Thyroid gland (tissue), 4 donors: ENCODE data around the gene PDHA1.

Source experiments
- POLR2A ChIP-seq, 2 donors: fragments of 450-650 bp; IDR thresholded peaks; one replicate each; pipeline ENCODE4 v1.6.1; 2017; ENCODE audit warnings: antibody characterized with exemption in 2 of 2, mild to moderate bottlenecking in 2 of 2, moderate library complexity in 1 of 2
- TF ChIP-seq, protein P1 (sequence below), 6 experiments: fragments of 200-600 bp in 3 of 6; fragments of 450-650 bp in 3 of 6; sonication (generic) in 3 of 6; IDR thresholded peaks; one replicate each; pipeline ENCODE4 v1.5.1; 2016 to 2019; ENCODE audit warnings: antibody characterized with exemption in 6 of 6, mild to moderate bottlenecking in 2 of 6, inconsistent platforms in 1 of 6, moderate library complexity in 1 of 6

DNA sequence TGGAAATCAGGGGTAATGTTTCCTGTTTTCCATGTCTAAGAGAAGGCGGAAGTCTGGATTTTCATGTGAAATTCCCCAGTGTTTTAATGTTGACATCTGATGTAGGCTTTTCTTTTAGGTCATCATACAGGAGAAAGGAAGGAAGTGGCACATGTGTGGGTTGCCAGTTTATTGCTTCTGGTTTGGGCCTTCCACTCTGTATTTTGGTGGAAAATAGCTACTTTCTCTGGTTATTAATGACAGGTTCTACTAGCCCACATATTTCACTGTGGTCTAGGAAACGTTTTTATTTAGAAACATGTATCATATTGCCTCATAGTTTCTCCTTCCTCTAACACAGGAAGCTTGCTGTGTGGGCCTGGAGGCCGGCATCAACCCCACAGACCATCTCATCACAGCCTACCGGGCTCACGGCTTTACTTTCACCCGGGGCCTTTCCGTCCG is 7.2 kb downstream of the PDHA1 start:
- TF ChIP-seq, protein P1, sequence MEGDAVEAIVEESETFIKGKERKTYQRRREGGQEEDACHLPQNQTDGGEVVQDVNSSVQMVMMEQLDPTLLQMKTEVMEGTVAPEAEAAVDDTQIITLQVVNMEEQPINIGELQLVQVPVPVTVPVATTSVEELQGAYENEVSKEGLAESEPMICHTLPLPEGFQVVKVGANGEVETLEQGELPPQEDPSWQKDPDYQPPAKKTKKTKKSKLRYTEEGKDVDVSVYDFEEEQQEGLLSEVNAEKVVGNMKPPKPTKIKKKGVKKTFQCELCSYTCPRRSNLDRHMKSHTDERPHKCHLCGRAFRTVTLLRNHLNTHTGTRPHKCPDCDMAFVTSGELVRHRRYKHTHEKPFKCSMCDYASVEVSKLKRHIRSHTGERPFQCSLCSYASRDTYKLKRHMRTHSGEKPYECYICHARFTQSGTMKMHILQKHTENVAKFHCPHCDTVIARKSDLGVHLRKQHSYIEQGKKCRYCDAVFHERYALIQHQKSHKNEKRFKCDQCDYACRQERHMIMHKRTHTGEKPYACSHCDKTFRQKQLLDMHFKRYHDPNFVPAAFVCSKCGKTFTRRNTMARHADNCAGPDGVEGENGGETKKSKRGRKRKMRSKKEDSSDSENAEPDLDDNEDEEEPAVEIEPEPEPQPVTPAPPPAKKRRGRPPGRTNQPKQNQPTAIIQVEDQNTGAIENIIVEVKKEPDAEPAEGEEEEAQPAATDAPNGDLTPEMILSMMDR (IDR thresholded peaks at IDR 0.05), result no peak
- no peak for TF ChIP-seq POLR2A (IDR thresholded peaks at IDR 0.05)
